ENCODE results near the gene MLXIPL. TPM values are rescaled to one million over a fixed set of nuclear protein-coding genes. Genes with fewer than 3 reads are reported as not detected.
"Not testable (repeated sequence)": the region's sequence is repeated elsewhere in the genome, so short reads cannot be mapped to it uniquely, and the experiment has no call there.

Gene MLXIPL
- total RNA-seq, 1 experiment from 2014 or later: not detected

GRCh38 chr7:73586911-73587310 lies 37.4 kb downstream of the MLXIPL start:
- H3K4me1 ChIP-seq (ENCODE audit: low read length): peaks cover under 1% of the 10 kb centered on the region
- no peaks in the 10 kb centered on the region for H4K20me1 ChIP-seq (ENCODE audit: insufficient read depth, low read depth, low read length)
- H3K79me2 ChIP-seq (ENCODE audit: low read length): no peaks in the 10 kb centered on the region
- DNase-seq: no peak
- no peak overlapping the region for H3K4me3 ChIP-seq (ENCODE audit: low read length)
- no peaks in the 10 kb centered on the region for H3K9me3 ChIP-seq (ENCODE audit: low read length)
- no peaks in the 10 kb centered on the region for H3K36me3 ChIP-seq (ENCODE audit: insufficient read depth, low read length)
- H2AFZ ChIP-seq (ENCODE audit: low read length): no peak overlapping the region
- H3K4me2 ChIP-seq (ENCODE audit: low read depth, low read length, poor library complexity, severe bottlenecking): no peak overlapping the region
- H3K9me2 ChIP-seq (replicated peaks; ENCODE audit: insufficient read depth, low read length): no peaks in the 10 kb centered on the region
- no peak overlapping the region for H3K27ac ChIP-seq (ENCODE audit: low read length)
- no peaks in the 10 kb centered on the region for H3K27me3 ChIP-seq (ENCODE audit: low read length)
- H3K9ac ChIP-seq (ENCODE audit: low read length): no peak overlapping the region

- Histone ChIP-seq H3K79me2 (ENCODE audit: low read length) (no peaks in the 10 kb centered on the region), H3K36me3 (ENCODE audit: insufficient read depth, low read length) (no peaks in the 10 kb centered on the region), H2AFZ (ENCODE audit: low read length) (no peak overlapping the region), H3K4me2 (ENCODE audit: low read depth, low read length, poor library complexity, severe bottlenecking) (no peak overlapping the region), H3K9me3 (ENCODE audit: low read length) (no peaks in the 10 kb centered on the region), H3K27ac (ENCODE audit: low read length) (no peak overlapping the region), H3K9ac (ENCODE audit: low read length) (no peak overlapping the region), H3K9me2 (replicated peaks; ENCODE audit: insufficient read depth, low read length) (no peaks in the 10 kb centered on the region), H3K4me1 (ENCODE audit: low read length) (peaks cover 5% of the 10 kb centered on the region), H3K27me3 (ENCODE audit: low read length) (no peaks in the 10 kb centered on the region), H3K4me3 (ENCODE audit: low read length) (no peak overlapping the region), H4K20me1 (ENCODE audit: insufficient read depth, low read depth, low read length) (no peaks in the 10 kb centered on the region)
- no peak for DNase-seq
Measured at GRCh38 chr7:73585196-73585595, 39.1 kb downstream of the MLXIPL start.

GRCh38 chr7:73582664-73583202 lies 41.6 kb downstream of the MLXIPL start:
- peaks cover 10% of the 10 kb centered on the region for H3K4me1 ChIP-seq (ENCODE audit: low read length)
- H4K20me1 ChIP-seq (ENCODE audit: insufficient read depth, low read depth, low read length): no peaks in the 10 kb centered on the region
- H3K36me3 ChIP-seq (ENCODE audit: insufficient read depth, low read length): no peaks in the 10 kb centered on the region
- no peaks in the 10 kb centered on the region for H3K9me3 ChIP-seq (ENCODE audit: low read length)
- no peak overlapping the region for H2AFZ ChIP-seq (ENCODE audit: low read length)
- no peak overlapping the region for H3K9ac ChIP-seq (ENCODE audit: low read length)
- no peak overlapping the region for H3K27ac ChIP-seq (ENCODE audit: low read length)
- H3K9me2 ChIP-seq (replicated peaks; ENCODE audit: insufficient read depth, low read length): no peaks in the 10 kb centered on the region
- no peak for DNase-seq
- H3K79me2 ChIP-seq (ENCODE audit: low read length): peaks cover 6% of the 10 kb centered on the region
- H3K27me3 ChIP-seq (ENCODE audit: low read length): no peaks in the 10 kb centered on the region
- H3K4me2 ChIP-seq (ENCODE audit: low read depth, low read length, poor library complexity, severe bottlenecking): no peak overlapping the region
- no peak overlapping the region for H3K4me3 ChIP-seq (ENCODE audit: low read length)

GRCh38 chr7:73581006-73581405 lies 43.3 kb downstream of the MLXIPL start:
- Histone ChIP-seq H3K79me2 (ENCODE audit: low read length) (peaks cover 21% of the 10 kb centered on the region), H3K4me1 (ENCODE audit: low read length) (peaks cover 21% of the 10 kb centered on the region)
- not testable (repeated sequence) for H3K9me2 ChIP-seq (replicated peaks; ENCODE audit: insufficient read depth, low read length); H2AFZ ChIP-seq (ENCODE audit: low read length); H4K20me1 ChIP-seq (ENCODE audit: insufficient read depth, low read depth, low read length); H3K36me3 ChIP-seq (ENCODE audit: insufficient read depth, low read length); H3K27me3 ChIP-seq (ENCODE audit: low read length); H3K9ac ChIP-seq (ENCODE audit: low read length); H3K9me3 ChIP-seq (ENCODE audit: low read length); H3K4me3 ChIP-seq (ENCODE audit: low read length); DNase-seq; H3K4me2 ChIP-seq (ENCODE audit: low read depth, low read length, poor library complexity, severe bottlenecking); H3K27ac ChIP-seq (ENCODE audit: low read length)

GRCh38 chr7:73578342-73579128 lies 45.8 kb downstream of the MLXIPL start, which contains the start of gene TBL2:
TBL2 (minus strand) TSS chr7:73578579; CDS start chr7:73578549, 30 bp downstream.
- H3K36me3 ChIP-seq (ENCODE audit: insufficient read depth, low read length): peaks cover 8% of the 10 kb centered on the region; the same call in 1 of the 2 replicates
- DNase-seq: peak; percentile 100
- peaks cover 26% of the 10 kb centered on the region for H3K79me2 ChIP-seq (ENCODE audit: low read length)
- H3K27me3 ChIP-seq (ENCODE audit: low read length): no peaks in the 10 kb centered on the region
- no peaks in the 10 kb centered on the region for H3K9me2 ChIP-seq (replicated peaks; ENCODE audit: insufficient read depth, low read length)
- no peaks in the 10 kb centered on the region for H3K9me3 ChIP-seq (ENCODE audit: low read length)
- H3K4me3 ChIP-seq (ENCODE audit: low read length): peak within 1 kb of the TSS; percentile 96
- H3K4me2 ChIP-seq (ENCODE audit: low read depth, low read length, poor library complexity, severe bottlenecking): peak within 1 kb of the TSS; percentile 87
- peak within 1 kb of the TSS; percentile 55 for H3K27ac ChIP-seq (ENCODE audit: low read length)
- H3K4me1 ChIP-seq (ENCODE audit: low read length): peaks cover 21% of the 10 kb centered on the region
- H4K20me1 ChIP-seq (ENCODE audit: insufficient read depth, low read depth, low read length): no peaks in the 10 kb centered on the region
- peak within 1 kb of the TSS; percentile 96 for H3K9ac ChIP-seq (ENCODE audit: low read length)
- peak within 1 kb of the TSS; percentile 64 for H2AFZ ChIP-seq (ENCODE audit: low read length)

GRCh38 chr7:73577627-73578341 lies 46.5 kb downstream of the MLXIPL start:
- H3K36me3 ChIP-seq (ENCODE audit: insufficient read depth, low read length): peaks cover 15% of the 10 kb centered on the region
- H3K4me1 ChIP-seq (ENCODE audit: low read length): peaks cover 21% of the 10 kb centered on the region
- H3K4me2 ChIP-seq (ENCODE audit: low read depth, low read length, poor library complexity, severe bottlenecking): peak overlapping the region; percentile 87
- H2AFZ ChIP-seq (ENCODE audit: low read length): 0 out of 2 replicates have a peak overlapping the region, but pooled peaks have one; percentile 28
- no peaks in the 10 kb centered on the region for H3K9me2 ChIP-seq (replicated peaks; ENCODE audit: insufficient read depth, low read length)
- H3K9me3 ChIP-seq (ENCODE audit: low read length): no peaks in the 10 kb centered on the region
- peak; percentile 61 for DNase-seq
- peak overlapping the region; percentile 96 for H3K4me3 ChIP-seq (ENCODE audit: low read length)
- peak overlapping the region; percentile 35; the same call in 1 of the 2 replicates for H3K27ac ChIP-seq (ENCODE audit: low read length)
- H3K27me3 ChIP-seq (ENCODE audit: low read length): no peaks in the 10 kb centered on the region
- peaks cover 26% of the 10 kb centered on the region for H3K79me2 ChIP-seq (ENCODE audit: low read length)
- H4K20me1 ChIP-seq (ENCODE audit: insufficient read depth, low read depth, low read length): no peaks in the 10 kb centered on the region
- H3K9ac ChIP-seq (ENCODE audit: low read length): peak overlapping the region; percentile 96

GRCh38 chr7:73573791-73574190 lies 50.5 kb downstream of the MLXIPL start:
- H3K27ac ChIP-seq (ENCODE audit: low read length): no peak overlapping the region
- H3K9me3 ChIP-seq (ENCODE audit: low read length): no peaks in the 10 kb centered on the region
- peaks cover 11% of the 10 kb centered on the region for H3K4me1 ChIP-seq (ENCODE audit: low read length)
- H4K20me1 ChIP-seq (ENCODE audit: insufficient read depth, low read depth, low read length): no peaks in the 10 kb centered on the region
- no peak overlapping the region for H2AFZ ChIP-seq (ENCODE audit: low read length)
- no peak overlapping the region for H3K4me2 ChIP-seq (ENCODE audit: low read depth, low read length, poor library complexity, severe bottlenecking)
- H3K9ac ChIP-seq (ENCODE audit: low read length): no peak overlapping the region
- peaks cover 21% of the 10 kb centered on the region for H3K36me3 ChIP-seq (ENCODE audit: insufficient read depth, low read length)
- H3K27me3 ChIP-seq (ENCODE audit: low read length): no peaks in the 10 kb centered on the region
- H3K79me2 ChIP-seq (ENCODE audit: low read length): peaks cover 26% of the 10 kb centered on the region
- no peaks in the 10 kb centered on the region for H3K9me2 ChIP-seq (replicated peaks; ENCODE audit: insufficient read depth, low read length)
- no peak for DNase-seq
- H3K4me3 ChIP-seq (ENCODE audit: low read length): no peak overlapping the region

GRCh38 chr7:73573276-73573675 lies 51.0 kb downstream of the MLXIPL start:
- no peaks in the 10 kb centered on the region for H3K27me3 ChIP-seq (ENCODE audit: low read length)
- no peaks in the 10 kb centered on the region for H4K20me1 ChIP-seq (ENCODE audit: insufficient read depth, low read depth, low read length)
- H2AFZ ChIP-seq (ENCODE audit: low read length): no peak overlapping the region
- H3K9me2 ChIP-seq (replicated peaks; ENCODE audit: insufficient read depth, low read length): no peaks in the 10 kb centered on the region
- no peak overlapping the region for H3K4me2 ChIP-seq (ENCODE audit: low read depth, low read length, poor library complexity, severe bottlenecking)
- H3K36me3 ChIP-seq (ENCODE audit: insufficient read depth, low read length): peaks cover 21% of the 10 kb centered on the region
- no peak overlapping the region for H3K27ac ChIP-seq (ENCODE audit: low read length)
- no peak overlapping the region for H3K4me3 ChIP-seq (ENCODE audit: low read length)
- H3K79me2 ChIP-seq (ENCODE audit: low read length): peaks cover 25% of the 10 kb centered on the region
- no peak for DNase-seq
- peaks cover 11% of the 10 kb centered on the region for H3K4me1 ChIP-seq (ENCODE audit: low read length)
- H3K9ac ChIP-seq (ENCODE audit: low read length): no peak overlapping the region
- no peaks in the 10 kb centered on the region for H3K9me3 ChIP-seq (ENCODE audit: low read length)

Measured in Karpas-422 (cell line).